HG03520 (cell line): Measurements from ENCODE around the gene PDZD8.
"Not testable (repeated sequence)": the region's sequence is repeated elsewhere in the genome, so short reads cannot be mapped to it uniquely, and the experiment has no call there.

Source experiments
- ATAC-seq: cut with Tn5 transposase; IDR thresholded peaks from one replicate; pipeline ENCODE4 v1.9.1; 2021; ENCODE audit warnings: mild to moderate bottlenecking, moderate library complexity; ENCODE audit not compliant: unreplicated experiment

Gene PDZD8

DNA sequence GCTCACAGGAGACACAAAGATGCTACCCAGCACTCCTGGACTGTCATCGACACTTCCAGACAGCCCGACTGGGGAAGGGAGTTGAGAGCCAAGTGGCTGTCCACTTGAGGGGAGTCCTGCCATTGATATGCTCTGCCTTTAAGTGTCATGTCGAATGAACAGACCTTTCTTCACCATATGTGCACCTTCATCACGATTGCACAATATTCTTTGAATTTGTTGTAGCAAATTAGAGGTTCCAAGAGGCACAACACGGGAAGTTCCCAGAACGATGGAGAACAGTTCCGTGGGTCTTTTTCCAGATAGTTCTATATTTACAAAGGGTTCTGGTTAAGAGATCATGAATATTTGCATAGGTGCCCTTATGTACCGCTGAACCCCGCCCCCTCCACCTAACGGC lies 118.3 kb downstream of the PDZD8 start:
- no peak for ATAC-seq

DNA sequence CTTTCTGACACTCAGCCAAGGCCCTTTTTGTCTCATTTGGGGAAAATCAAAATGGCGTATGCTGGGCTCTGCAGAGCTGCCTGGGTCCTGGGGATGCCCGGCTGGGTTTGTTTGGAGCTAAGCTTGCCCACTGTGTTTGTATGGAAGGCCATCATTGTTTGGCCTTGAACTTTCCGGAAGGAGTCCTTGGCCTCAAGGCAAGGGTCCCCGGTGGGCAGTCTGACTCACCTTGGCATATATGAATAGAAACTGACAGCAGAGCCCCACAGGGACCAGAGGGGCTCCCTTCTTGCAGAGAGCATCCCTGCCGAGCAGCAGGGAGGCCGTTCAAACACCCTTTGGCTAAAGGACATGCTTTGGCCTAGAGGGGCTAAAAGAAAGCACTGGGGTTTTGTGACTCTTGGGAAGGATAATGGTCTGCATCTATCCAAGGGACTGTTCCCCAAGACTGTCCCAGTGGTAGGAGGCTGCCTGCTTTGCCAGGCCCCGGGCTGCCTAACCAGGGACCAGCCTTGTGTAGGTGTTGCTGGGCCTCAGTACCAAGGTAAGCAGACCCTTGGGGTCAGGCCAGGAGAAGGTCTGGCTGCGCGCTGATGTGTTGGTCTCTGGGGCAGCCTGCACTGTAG lies 119.3 kb downstream of the PDZD8 start:
- no peak for ATAC-seq

DNA sequence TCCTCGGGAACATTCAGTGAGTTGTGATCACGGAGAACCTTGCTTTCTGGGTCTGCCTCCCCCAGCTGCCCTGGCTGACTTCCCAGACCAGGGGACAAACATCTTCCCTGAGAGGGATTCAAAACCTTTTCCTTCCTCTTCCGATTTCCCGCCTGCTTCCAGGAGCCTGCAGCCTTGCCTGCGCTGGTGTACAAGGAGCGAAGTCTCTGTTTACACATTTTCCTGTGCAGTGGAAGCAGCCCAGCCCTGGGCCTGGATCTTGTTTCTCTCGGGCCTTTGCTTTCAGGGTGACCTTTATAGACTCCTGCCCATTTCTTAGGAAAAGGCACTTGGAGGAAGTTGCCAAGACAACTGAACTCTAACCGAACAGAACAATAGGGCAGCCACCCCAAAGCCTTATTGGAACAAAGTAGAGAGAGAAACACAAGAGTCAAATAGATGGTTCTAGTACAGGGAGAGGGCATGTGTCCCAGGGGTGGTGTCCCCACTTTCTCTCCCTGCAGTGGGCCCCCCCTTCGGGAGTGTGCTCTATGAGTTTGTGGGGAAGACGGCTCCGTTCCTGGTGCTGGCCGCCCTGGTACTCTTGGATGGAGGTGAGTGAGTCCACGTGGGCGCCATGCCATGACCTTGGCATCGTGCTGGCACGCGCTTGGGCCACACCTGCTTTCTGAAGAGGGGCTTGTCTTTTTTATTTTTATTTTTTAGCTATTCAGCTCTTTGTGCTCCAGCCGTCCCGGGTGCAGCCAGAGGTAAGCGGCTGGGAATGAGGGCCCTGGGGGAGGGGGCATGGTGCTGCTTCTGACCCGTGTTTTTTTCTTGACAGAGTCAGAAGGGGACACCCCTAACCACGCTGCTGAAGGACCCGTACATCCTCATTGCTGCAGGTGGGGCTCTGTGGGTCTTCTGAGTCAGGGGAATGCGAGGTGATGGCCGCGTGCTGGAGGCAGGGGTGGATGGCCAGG lies 120.2 kb downstream of the PDZD8 start:
- ATAC-seq = no peak

DNA sequence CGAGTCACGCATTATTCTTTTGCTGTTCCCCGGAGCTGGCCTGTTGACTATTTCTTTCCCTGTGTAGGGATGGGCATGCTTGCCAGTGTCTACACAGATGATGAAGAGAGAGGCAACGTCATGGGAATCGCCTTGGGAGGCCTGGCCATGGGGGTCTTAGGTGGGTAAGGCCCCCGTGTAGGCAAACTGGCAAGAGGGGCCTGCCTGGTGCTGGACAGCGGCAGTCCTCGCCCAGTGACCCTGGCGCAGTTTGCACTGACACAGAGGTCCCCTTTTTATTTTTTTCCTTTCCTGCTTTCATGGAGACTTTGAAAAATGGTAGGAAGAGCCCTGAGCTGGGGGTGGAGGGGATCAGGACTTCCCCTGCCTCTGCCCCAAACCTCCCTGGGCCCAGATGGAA lies 120.9 kb downstream of the PDZD8 start:
- no peak for ATAC-seq

DNA sequence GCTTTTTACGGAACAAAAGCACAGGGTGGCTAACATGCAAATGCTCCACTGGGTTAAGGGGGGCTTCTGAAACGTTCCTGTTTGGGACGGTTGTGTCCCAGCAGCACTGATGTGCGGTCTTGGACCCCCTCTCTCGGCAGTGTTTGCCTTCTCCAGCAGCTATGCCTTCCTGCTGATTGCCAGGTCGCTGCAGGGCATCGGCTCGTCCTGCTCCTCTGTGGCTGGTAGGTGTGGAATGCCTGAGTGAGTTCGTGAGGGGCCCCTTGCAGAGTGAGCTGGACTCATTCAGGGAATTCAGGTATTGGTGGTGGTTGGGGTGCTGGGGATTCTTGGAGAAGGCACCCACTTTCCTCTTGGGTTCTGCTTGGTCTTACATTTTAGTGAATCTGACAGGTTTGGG lies 121.3 kb downstream of the PDZD8 start:
- no peak for ATAC-seq

DNA sequence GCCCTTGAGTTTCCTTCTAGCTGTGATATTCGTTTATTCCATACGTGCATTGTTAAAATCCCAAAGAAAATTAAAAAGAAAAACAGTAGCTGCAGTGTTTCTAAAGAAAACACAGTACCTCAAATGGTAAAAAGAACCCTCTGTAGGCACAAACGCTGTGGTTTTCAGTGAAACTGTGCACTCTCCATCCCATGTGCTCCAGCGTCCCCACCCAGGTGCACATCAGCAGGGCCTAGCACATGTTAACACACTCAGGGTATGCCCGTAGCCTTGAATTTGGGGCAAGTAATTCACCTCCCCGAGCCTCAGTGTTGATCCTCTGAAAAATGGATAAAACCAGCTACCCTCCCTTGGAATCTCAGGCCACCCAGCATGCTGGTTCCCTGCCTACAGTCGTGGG lies 124.8 kb downstream of the PDZD8 start:
- ATAC-seq = no peak

DNA sequence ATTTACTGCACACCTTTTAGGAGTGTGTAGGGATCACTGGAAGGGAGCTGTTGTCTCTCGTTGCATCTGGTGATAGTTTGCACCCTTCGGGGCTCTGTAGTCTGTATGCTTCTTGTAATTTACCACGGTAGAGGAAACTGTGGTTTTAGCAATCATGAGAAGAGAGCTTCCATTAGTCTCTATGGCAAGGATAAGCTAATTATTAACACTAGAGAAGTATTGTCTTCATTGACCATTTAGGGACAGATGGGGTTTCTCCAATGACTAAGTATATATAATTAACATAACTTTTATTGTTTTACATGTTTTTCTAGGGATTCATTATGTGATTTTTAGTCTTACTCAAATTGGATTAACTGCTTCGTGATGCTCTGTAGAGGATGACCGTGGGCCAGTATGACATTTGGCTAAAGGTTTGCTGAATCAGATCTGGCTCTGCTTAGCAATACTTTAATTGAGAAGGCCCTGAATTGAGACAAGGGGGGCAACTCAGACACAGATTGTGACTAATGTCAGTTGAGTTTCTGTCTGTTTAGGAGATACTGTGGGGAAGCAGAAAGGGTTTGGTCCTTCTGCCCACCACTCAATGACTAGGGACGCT lies 125.6 kb downstream of the PDZD8 start:
- ATAC-seq = no peak

DNA sequence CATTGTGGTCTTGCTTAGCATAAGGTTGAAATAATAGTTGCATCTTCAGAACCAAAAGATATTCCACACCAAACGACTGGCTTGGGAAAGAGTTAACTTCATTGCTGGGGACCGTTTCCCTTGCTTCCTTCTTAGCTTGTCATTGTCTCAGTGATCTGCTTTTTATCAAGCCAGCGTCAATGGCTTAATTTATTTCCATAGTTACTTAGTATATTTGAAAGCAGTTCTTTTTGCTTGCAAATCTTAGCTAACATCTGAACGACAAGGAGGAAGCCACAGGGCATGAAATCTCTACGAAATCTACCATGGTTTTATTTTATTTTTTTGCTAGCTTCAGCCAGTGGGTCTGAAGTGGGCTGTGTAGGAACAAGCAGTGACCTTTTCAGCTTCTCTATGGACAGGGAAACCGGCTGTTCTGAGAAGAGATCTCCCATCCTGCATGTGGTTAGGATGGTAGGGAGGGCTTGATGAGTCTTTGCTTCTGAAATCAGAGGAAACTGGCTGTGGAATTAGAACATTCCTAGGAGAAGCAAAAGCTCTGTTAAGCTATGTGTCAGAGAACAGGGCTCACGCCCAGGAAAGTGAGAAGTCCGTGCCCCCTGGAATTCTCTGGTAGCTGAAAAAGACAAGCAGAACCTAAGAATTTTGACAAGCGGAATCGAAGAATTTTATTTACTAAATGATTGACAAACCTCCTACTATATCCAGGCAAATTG lies 126.3 kb downstream of the PDZD8 start:
- ATAC-seq = no peak

DNA sequence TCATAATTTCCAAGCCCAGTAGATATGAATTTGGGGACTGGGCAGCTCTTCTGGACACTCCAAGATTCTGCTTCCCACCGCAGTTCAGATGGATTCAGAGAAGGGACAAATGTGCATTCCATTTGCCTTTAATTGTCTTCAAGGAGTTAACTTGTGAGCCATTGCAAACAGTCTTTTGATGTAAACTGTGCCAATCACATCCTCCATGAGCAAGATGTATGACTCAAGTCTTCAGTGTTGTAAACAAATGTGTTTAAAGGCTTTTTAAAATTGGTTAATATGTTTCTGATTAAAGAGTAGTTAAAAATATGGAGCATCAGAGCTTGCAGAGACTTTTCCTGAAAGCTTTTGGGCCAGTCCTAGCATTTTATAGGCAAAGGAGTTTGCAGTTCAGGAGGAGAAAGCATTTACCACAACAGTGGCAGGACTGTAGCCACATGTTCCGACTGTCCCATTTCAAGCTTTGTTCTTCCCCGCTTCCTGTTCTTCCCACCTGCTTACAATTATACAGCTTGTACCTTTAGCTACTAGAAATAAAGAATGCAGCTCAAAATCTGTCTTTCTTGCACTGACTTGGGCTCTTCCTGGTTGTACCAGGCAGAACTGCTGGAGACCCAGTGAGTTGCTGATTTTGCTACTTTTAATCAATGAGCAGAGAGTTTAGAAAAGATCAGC lies 128.1 kb downstream of the PDZD8 start:
- ATAC-seq = no peak

DNA sequence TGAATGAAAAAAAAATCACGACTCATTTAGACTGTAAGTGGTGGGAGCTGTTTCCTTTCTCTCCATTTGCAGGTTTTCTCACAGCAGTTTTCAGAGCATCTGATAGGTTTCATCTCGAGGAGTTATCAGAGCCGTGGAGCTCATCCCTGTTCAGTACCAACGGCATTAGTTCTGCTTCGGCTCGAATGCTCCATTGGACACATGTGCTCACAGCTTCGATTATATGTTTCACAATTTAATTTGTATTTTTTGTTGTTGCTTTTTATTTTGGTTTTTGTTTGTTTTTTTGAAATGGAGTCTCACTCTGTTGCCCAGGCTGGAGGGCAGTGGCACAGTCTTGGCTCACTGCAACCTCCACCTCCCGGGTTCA lies 132.8 kb downstream of the PDZD8 start:
- no peak for ATAC-seq

DNA sequence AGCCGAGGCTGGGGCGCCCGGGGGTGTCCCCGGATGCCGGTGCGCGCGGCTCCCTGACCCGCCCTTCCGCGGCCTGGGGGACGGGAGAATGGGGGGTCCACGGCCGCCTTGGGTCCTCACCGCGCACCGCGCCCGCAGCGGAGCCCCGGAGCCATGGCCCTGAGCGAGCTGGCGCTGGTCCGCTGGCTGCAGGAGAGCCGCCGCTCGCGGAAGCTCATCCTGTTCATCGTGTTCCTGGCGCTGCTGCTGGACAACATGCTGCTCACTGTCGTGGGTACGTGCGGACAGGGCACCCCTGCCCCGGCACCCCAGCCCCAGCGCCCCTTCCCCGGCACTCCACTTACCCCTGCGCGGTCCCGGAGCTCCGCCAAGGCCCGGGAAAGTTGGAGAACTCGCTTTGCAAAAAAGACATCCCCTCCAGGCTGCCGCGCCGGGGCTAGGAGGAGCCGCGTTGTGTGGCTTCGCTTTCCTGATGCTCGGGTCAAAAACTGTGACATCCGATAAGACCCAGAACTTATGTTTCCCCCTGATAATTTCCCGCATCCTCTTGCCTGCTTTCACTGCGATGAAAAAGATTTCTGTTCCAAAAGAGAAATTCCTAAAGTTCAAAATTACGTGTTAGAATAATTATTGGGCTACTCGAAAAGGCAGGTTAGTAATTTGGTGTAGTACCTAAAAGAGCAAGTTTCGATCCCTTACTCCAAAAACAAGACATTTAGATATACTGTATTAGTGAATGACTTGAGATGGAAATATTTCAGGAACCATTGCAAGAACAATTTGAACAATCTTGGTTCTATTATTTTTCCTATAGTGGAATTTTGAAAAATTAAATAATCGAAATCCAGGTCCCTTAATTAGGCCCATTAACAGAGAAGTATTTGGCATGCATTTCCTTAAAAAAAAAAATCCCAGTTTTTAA lies 133.4 kb downstream of the PDZD8 start:
- ATAC-seq = no peak

DNA sequence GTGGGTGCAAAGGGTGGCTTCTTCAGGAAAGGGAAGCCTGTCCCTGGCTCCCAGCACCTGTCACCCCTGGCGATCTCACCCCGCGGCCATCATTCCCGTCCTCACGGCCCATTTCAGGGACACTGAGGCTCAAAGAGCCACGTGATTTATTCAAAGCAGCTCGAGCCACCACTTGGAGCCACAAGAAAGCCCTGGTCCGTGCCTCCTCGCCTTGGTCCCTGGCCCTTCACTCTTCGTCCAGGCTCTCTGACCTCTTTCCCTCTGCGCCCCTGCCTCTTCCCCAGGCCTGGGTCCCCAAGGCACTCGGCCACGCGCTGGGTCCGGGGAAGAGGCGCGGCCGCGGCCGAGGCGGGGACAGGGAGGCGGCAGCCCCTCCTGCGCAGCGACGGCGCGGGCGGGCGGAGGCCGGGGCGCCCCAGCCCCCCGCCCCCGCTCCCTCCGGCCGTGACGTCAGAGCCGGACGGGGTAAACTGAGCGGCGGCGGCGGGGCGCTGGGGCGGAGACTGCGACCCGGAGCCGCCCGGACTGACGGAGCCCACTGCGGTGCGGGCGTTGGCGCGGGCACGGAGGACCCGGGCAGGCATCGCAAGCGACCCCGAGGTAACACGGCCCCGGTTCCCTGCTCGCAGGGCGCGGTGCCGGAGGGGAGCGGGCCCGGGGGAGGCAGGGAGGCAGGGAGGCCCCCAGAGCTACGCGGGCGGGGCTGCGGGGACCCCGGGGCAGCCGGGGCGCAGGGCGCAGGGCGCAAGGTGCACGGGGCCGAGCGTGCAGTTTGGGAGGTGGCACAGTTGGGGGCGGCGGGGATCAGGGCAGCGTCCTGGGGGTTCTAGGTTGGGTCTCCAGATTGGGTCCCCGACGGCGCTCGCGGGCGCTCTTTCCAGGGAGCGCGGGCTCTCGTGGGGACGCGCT lies 134.4 kb downstream of the PDZD8 start, which contains the start of gene SLC18A2:
Gene SLC18A2, plus strand, starts transcription at position 494 of the 909 bp plus-strand sequence. CDS start 580 bp downstream, outside the sequence.
- no peak for ATAC-seq

DNA sequence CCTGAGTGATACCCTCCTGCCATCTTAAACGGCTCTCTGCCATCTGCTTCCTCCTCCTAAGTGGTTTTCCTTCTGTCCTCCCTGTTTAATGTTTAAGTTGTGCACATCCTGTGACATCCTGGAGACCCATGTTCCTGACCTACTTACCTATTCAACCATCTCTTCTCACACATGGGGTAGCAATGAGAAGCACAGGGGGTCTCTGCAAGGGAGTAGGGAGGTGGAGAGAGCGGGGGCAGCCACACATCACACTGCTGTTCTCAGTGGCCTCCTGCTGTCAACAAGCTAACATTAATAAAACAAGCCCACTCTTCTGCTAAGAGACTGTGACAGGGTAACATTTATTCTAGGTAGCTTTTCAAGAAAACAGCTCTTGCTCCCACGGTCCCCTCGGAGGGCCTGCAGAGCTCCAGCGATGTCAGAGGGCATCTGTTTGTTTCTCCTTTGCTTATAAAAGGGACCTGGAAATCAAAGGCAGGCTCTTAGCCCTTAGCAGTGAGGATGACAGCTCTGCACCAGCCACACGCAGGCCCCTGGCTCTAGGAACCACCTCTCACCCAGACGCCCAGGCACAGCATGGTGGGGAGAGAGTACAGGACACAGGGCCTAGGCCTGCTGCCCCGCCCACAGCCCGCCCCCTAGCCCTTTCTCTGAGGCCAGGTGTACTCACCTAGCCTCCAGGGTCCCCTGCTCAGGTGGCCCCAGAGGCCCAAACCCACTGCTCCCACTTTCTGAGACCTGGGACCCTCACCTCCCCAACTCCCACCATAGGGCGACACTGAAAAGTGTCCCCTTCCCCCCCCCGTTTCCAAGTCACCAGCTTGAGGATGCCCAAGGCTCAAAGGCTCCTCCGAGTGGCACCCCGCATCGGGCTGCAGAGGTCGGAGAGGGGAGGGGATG lies 135.3 kb downstream of the PDZD8 start:
- no peak for ATAC-seq

DNA sequence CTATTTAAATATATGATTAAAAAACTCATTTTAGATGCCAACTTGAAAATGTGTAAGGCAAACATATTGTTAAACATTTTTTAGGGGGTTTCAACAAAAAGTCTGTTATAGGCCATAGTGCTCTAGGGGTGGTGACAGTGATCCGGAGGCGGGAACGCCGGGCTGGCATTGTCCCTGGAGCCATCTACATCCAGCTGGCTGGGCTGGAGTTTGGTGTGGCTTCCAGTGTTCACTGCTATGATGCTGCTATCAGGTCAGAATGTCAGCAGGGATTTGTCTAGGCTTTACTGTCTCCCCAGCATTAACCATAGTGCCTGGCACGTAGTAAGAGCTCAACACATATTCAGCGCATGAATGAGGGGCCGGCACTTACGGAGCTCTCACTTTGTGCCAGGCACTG lies 136.2 kb downstream of the PDZD8 start:
- no peak for ATAC-seq

DNA sequence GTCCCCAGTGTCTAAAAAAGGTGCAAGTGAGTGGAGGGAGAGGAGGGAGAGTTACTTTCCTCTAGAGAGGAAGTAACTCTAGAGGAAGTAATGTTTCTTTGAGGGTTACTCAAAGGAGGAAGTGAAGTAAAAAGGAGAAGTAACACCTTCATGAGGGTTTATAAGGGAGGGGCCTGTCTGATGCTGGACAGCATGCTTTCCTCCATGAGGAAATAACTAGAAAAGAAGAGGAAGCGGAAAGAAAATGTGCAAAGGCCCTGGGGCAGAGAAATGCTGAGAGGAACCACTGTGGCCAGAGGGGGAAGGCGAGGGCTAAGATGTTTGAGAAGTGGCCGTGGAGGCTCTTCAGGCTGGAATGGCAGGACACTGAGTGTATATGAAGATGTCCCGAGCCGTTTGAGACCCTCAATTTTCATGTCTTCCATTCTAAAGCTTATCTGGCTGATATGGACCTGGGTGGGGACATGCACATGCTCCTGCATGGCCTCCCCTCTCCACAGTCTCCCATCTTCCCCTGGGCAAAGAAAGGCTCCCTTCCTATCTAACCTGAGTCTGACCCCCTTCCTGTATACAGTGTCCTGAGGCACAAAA lies 137.7 kb downstream of the PDZD8 start:
- ATAC-seq = no peak

DNA sequence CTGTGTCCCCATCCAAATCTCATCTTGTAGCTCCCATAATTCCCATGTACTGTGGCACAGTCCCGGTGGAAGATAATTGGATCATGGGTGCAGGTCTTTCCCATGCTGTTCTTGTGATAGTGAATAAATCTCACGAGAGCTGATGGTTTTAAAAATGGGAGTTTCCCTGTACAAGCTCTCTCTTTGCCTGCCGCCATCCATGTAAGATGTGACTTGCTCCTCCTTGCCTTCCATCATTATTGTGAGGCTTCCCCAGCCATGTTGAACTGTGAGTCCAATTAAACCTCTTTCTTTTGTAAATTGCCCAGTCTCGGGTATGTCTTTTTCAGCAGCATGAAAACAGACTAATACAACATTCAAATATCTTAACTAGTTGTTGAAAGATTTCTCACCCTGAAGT lies 145.1 kb downstream of the PDZD8 start:
- ATAC-seq = not testable (repeated sequence)

DNA sequence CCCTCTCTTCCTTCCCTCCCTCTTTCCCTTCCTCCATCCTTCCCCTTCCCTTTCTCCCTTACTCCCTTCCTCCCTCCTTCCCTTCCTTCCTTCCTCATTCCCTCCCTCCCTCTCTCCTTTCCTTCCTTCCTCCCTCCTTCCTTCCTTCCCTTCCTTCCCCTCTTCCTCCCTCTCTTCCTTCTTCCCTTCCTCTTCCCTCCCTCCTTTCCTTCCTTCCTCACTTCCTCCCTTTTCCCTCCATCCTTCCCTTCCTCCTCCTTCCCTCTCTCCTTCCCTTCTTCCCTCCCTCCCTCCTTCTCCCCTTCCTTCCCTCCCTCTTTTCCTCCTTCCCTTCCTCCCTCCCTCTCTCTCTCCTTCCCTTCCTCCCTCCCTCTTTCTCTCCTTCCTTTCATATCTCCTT lies 147.0 kb downstream of the PDZD8 start:
- no peak for ATAC-seq
